ENCODE results near the gene CPA1. TPM values are rescaled to one million over a fixed set of nuclear protein-coding genes. Genes with fewer than 3 reads are reported as not detected.

Gene CPA1
- total and polyA plus RNA-seq, 9 of the 15 experiments (the other 6 are each of a cell fraction or from before 2014, with no cell fraction given) = 6.5 TPM; not detected in 8

- TF ChIP-seq SAFB (IDR thresholded peaks at IDR 0.05; ENCODE audit: borderline replicate concordance, low read depth, low read length) (no peak), CREM (IDR thresholded peaks at IDR 0.05; ENCODE audit: low read depth) (peak; percentile 56)
Observed at GRCh38 chr7:130344271-130344866, 35.9 kb upstream of the CPA1 start, which contains the start of gene CPA5 (continued).

- intact Hi-C loops (cut with micrococcal nuclease) (no loop called here), in situ Hi-C loops (cut with MboI) (no loop called here)
- DNase-seq (ENCODE audit: extremely low read depth in 1 of 4, low spot score in 3 of 4) (no peak), FAIRE-seq (no peak), ATAC-seq (no peak)
- Histone ChIP-seq H3K9me3 (replicated peaks; ENCODE audit: control insufficient read depth, insufficient read depth, low read depth, low read length) (no peaks in the 10 kb centered on the region), H3K9ac (ENCODE audit: insufficient read depth in 1 of 2, low read depth in 2 of 2, low read length in 2 of 2) (no peak overlapping the region), H2AFZ (ENCODE audit: low read depth, low read length) (no peak overlapping the region), H3K79me2 (ENCODE audit: control insufficient read depth, insufficient read depth, low read length) (no peaks in the 10 kb centered on the region), H3K36me3 (ENCODE audit: control insufficient read depth, insufficient read depth, low read length) (no peaks in the 10 kb centered on the region), H3K4me2 (ENCODE audit: insufficient read depth, low read length) (peak overlapping the region; percentile 24; the same call in 1 of the 2 replicates), H3K9me1 (ENCODE audit: control insufficient read depth, insufficient read depth, low read length) (no peaks in the 10 kb centered on the region), H3K27ac (ENCODE audit: extremely low read depth, low read depth, low read length) (no peak overlapping the region), H3K4me1 (replicated peaks in 1 of 2; ENCODE audit: control insufficient read depth in 2 of 2, insufficient read depth in 2 of 2, low read length in 2 of 2) (0 out of 5 replicates have a peak, but pooled peaks cover 0 to 3% of the 10 kb centered on the region in 2 experiments), H3K4me3 (no peak overlapping the region), H4K20me1 (replicated peaks; ENCODE audit: control insufficient read depth, insufficient read depth, low read length) (no peaks in the 10 kb centered on the region), H3K27me3 (ENCODE audit: control insufficient read depth in 2 of 2, insufficient read depth in 2 of 2, low read length in 2 of 2) (peaks cover 40 to 53% of the 10 kb centered on the region in 2 experiments)
- no peak for TF ChIP-seq EP300 (IDR thresholded peaks at IDR 0.05; ENCODE audit: low read length)
- no peak for TF ChIP-seq MCM5 (IDR thresholded peaks at IDR 0.05; ENCODE audit: low read depth)
- TF ChIP-seq BRD9 (IDR thresholded peaks at IDR 0.05; ENCODE audit: low read depth, partially characterized antibody) = no peak
- no peak for TF ChIP-seq RBM25 (IDR thresholded peaks at IDR 0.05; ENCODE audit: low read depth, low read length, severe bottlenecking)
- TF ChIP-seq ZBTB40 (IDR thresholded peaks at IDR 0.05) = no peak
- TF ChIP-seq ZBTB40 (CRISPR knock-in tag; IDR thresholded peaks at IDR 0.05) = no peak
- no peak for TF ChIP-seq HDAC6 (IDR thresholded peaks at IDR 0.05; ENCODE audit: low read depth, low read length)
- TF ChIP-seq U2AF2 (optimal IDR thresholded peaks at IDR 0.05; ENCODE audit: low read depth, low read length) = no peak
- TF ChIP-seq HOXB6 (CRISPR knock-in tag; IDR thresholded peaks at IDR 0.05; ENCODE audit: borderline replicate concordance) = no peak
- no peak for TF ChIP-seq HDGF (IDR thresholded peaks at IDR 0.05)
- no peak for TF ChIP-seq ZNF696 (CRISPR knock-in tag; conservative IDR thresholded peaks at IDR 0.05)
- no TSS peak for BruUV-seq (replicated peaks)
- ChIA-PET CTCF (ENCODE audit: low intra/inter-chr PET ratio) (no interaction called here), POLR2A (interaction anchor here (0.8 to 1.4 kb wide), 5 partner anchors 9 to 36 kb away, joined by 3 to 6 read pairs (median 5); no protein-coding TSS in a partner anchor)
- WGBS (ENCODE audit: insufficient coverage, low coverage, missing lambda C conversion rate) = under 1% methylated on average over 8 of the region's 8 CpGs
Observed at GRCh38 chr7:130345136-130345535, 35.2 kb upstream of the CPA1 start.

Data from K562 (cell line).